GM18873 (cell line): ENCODE measurements around the gene CKS1B.

Experiments
- ATAC-seq: cut with Tn5 transposase; IDR thresholded peaks from one replicate; pipeline ENCODE4 v1.9.1; 2021; ENCODE audit warnings: mild to moderate bottlenecking, moderate library complexity, moderate number of reproducible peaks; ENCODE audit not compliant: unreplicated experiment, low FRiP score

CKS1B gene

DNA sequence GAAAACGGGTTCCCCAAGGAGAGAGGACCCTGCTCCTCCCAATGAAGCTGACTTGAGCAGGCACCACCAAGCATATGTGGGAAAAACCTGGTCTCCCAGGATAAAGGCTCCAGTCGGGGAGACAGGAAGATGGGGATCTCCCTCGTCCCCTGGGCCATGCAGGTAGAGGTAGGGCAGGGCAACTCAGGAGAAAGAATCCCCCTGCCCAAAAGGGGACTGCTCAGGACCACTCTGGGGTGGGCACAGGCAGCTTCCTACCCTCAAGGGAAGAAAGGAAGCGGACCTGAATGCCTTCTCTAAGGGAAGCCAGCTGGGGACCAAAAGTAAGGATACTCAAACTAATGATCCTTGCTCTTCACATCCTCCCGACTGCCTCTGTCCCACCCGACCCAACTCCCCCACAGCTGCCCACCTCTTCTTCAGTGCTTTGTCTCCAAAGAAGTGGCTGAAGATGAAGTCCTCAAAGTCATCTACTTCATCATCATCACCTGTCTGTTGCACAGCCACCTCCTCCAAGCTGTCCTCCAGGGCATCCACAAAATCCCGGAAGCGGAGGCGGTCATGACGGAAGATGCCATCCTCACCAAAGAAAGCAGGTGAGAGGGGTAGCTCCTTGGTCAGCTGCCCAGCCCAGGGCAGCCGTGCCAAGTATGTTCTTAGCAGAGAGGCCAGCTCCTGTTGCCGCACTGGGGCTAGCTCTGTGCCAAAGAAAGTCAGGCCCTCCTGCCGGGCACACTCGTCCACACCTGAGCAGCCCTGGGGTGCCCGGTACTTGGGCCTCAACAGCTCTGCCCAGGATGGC is 29.1 kb upstream of the CKS1B start:
- no peak for ATAC-seq

DNA sequence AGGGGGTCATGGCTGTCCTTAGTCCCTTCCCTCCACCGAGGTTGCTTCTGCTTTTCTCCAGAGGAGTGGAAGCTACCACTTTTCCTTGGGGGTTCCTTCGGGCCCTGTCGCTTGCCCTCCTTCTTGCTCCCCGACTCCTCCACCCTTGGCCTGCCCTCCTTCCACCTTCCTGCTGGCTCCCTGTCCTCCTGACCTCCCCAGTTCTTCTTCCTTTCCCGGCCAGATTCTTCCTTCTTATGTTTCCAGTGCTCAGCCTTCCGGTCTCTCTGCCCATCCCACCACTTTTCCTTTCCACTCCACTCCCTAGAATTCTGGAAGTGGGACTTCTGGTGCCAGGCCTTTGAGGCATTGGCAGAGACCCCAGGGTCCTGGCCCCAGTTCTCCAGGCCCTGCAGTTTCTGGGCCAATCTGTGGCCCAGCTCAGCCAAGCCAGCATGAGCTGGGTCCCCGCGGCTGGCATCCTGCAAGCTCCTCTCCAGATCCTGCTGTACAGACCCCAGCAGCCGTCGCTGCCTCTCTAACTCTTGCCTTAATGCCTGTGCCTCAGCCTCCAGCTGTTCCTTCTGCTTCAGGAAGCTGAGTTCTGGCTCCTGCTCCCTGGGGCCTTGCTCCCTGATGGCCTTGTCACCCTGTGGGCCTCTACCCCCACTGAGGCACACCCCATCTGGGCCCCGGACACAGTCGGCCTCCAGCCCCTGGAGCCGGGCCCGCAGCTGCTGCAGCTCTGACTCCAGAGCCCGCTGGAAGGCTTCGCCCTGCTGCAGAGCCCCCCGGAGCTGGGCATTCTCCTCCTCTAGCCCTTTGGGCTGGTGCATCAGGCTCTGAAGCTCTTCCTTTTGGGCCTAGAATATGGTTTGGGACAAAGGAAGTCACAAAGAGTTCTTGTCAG is 28.3 kb upstream of the CKS1B start:
- no peak for ATAC-seq

DNA sequence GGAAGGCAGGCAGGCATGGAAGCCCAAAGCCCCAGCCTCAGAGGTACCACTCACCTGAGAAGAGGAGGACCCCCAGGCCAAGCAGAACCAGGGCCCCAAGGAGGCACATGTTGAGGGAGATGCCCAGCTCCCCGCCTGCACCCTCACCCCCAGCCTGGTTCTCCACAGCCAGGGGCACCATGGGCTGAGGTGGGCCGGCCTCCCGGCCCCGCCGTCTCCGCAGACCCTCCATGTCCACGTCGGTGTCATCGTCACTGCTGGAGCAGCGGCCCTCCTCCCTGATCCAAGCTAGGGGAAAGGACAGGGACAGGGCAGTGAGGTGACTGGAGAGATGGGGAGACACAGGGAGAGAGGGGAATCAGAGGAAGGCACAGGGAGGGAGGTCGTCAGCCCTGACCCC is 26.4 kb upstream of the CKS1B start:
- no peak for ATAC-seq

GRCh38 chr1:154951901-154952657 is 22.4 kb upstream of the CKS1B start:
- ATAC-seq = no peak

DNA sequence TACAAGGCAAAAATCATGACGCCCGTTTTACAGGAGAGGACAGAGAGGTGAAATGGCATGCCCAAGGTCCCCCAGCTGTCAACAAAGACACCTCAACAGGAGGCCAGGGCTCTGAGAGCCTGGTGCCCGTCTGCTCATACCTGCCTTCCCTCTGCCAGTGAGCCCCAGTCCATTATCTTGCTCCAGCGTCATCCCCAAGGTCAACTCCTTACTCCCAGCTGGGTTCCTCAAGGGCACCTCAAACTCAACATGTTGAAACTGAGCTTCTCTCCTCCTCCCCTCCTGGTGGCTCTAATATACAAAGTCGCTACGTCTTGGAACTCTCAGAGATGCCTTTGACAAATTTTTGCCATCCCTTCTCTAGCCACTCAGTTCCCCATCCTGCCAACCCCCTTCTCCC is 21.8 kb upstream of the CKS1B start:
- no peak for ATAC-seq

GRCh38 chr1:154953611-154954038 is 20.9 kb upstream of the CKS1B start:
- ATAC-seq = no peak

DNA sequence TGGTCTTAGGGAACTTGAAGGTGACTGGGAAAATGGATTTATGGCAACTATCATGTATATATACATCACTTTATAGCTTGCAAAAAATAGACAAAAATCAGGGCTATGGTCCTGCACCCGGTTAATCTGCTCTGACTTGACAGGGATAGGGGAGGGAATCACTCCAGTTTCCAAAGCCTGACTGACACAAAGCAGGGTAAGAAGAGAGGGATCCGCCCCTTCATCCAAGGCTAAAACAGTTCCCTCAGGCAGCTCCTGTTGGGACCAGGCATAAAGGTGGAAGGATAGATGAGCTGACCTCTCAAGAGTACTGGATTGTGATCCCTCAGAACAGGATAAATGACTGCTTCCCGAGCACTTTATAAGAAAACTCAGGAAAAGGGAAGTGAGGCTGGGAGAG is 19.9 kb upstream of the CKS1B start:
- ATAC-seq = no peak

DNA sequence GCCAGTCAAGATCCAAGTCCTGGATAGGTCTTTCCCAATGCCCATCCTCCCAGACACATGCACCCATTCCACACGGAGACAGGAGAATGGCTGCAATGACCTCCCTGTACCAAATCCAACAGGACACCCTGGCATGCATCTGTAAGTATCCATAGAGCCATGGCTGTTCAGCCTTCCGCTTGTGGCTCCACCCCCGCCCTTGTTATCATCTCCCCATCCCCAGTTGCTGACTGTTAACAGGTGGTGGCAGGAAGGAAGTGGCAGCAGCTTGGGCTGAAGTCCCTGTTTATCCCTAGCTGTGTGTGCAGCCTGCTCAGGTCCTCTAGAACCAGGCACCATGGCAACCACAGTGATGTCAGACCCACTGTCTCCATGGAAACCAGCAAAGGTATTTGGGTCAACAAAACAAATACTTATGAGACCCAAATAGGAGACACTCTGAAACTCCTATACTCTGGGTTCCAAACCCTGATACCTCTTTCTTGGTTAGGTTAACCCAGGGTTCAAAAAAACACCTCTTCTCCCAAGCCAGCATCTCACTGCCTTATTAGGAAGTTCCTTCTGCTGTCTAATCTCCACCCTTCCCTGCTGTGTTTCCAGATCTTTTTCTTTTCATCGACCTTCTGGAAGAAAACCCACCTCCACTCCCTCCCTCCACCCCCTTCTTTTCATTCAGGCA is 19.3 kb upstream of the CKS1B start:
- ATAC-seq = peak; percentile 64

DNA sequence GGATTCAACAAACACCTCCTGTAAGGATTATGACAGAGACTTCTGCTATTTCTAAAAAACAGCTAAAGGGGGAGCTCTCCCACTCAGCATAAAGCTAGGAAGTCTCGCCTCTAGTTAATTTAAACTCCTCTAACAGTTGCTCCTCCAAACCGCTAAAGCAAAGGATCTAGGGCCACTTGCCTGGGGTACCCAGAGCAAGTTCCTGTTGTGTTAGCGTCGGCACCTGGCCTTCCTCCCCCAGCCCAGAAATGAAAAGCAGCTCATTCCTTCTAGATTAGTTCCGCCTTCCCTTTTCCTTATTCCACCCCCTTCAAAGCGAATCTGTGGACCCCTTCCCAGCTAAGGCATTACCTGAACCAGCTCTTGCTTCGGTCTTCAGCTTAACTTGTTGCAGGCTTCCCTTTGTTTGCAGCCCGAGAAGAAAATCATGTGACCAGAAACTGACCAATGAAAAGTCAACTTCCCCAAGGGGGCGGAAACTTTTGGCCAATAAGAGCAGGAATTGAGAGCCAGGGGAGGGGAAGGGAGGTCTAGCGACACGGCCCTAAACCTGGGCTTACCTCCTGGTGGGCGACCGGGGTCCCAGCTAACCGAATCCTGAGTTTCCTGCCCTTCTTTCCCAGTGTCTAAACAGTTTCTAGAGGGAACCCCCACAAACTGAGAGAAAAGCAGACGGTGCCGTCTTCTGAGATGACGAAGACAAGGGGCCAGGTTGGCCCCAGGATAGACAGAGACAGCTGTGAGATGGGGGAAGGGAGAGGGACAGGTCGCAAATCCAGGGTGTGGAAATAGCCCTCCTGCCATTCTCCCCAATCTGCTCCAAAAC is 18.6 kb upstream of the CKS1B start, which contains the start of gene PBXIP1:
PBXIP1 (minus strand) TSS at position 382 of the 826 bp plus-strand sequence. CDS start 2,378 bp downstream, outside the sequence.
- ATAC-seq = peak; percentile 9

- ATAC-seq = no peak
Measured at GRCh38 chr1:154956544-154956941, 17.9 kb upstream of the CKS1B start.

- ATAC-seq = no peak
Measured at GRCh38 chr1:154957091-154957657, 17.3 kb upstream of the CKS1B start.

DNA sequence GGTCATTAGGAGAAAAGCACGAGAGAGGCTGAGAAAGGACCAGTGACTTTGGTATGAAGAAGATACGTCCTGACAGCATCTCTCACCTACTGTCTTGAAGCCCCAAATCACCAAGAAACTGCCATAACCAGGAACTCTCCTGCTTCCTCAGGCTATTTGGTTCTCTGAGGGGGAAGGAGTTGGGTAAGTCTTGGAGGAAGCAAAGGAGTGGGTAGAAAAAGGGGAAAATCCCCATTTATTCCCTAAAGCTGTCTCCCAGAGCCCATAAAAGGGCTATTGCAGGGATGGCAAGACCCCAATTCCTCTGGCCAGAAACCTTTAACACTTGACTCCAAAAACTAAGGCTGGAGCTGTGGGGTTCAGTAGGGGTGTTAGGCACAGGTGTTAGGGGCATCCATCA is 16.4 kb upstream of the CKS1B start:
- ATAC-seq = no peak

- ATAC-seq = no peak
Measured at GRCh38 chr1:154958681-154959425, 15.6 kb upstream of the CKS1B start.

DNA sequence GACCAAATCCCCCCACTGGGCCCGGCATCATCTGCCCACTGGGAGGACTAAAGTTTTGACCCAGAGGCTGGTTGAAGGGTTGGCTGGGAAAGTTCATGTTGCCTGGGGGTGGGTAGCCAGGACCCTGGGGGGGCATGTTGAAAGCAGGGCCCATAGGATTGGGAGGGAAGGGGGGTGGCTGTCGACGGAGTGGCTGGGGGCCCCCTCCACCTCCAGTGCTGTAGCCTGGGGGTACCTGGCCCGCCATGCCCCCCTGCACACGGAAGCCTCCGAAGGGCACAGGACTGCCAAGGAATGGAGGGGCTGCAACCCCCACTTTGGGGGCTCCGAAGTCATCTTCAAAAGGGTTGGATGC is 15.1 kb upstream of the CKS1B start:
- ATAC-seq = no peak

DNA sequence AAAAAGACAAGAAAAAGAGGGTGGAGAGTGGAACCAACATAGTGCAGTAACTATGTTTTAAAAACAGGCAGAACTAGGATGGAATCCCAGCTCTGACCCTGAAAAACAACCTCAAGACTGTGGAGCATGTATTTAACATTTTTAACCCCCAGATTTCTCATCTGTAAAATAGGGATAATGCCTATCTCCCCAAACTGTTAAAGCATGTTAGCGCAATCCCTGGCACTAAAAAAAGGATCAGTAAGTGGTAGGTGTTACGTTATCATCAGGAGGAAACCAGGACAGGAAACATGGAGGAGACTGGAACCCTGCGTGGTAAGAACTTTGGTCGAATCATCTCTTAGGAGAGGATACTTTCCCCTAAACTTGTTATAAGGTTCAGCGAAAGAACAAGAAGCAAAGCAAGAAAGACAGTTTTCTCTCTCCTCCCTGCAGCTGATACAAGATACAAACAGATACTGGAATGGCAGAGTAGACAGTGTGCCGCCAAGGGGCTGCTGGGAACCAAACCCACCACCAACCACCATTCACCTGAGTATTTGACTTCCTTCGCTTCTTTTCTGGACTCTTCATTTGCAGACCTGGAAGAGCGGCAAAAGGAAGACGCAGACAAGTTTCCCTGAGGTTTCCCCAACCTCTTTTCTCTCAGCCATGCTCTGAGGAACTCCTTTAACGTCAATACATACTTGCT is 13.9 kb upstream of the CKS1B start:
- ATAC-seq = no peak

GRCh38 chr1:154961207-154962155 is 13.0 kb upstream of the CKS1B start, which contains the start of gene PYGO2:
PYGO2 (minus strand) TSS chr1:154961782; CDS start chr1:154961576, 206 bp downstream.
- peak; percentile 48 for ATAC-seq
